ENCODE measurements around the gene HAUS6. TPM values are rescaled to one million over a fixed set of nuclear protein-coding genes. Genes with fewer than 3 reads are reported as not detected.
"Not testable (repeated sequence)": the region's sequence is repeated elsewhere in the genome, so short reads cannot be mapped to it uniquely, and the experiment has no call there.

HAUS6 gene, protein sequence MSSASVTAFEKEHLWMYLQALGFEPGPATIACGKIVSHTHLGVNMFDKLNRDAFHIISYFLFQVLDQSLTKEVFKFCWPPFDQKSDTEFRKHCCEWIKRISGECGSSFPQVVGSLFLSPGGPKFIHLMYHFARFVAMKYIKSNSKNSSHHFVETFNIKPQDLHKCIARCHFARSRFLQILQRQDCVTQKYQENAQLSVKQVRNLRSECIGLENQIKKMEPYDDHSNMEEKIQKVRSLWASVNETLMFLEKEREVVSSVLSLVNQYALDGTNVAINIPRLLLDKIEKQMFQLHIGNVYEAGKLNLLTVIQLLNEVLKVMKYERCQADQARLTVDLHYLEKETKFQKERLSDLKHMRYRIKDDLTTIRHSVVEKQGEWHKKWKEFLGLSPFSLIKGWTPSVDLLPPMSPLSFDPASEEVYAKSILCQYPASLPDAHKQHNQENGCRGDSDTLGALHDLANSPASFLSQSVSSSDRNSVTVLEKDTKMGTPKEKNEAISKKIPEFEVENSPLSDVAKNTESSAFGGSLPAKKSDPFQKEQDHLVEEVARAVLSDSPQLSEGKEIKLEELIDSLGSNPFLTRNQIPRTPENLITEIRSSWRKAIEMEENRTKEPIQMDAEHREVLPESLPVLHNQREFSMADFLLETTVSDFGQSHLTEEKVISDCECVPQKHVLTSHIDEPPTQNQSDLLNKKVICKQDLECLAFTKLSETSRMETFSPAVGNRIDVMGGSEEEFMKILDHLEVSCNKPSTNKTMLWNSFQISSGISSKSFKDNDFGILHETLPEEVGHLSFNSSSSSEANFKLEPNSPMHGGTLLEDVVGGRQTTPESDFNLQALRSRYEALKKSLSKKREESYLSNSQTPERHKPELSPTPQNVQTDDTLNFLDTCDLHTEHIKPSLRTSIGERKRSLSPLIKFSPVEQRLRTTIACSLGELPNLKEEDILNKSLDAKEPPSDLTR
- 41.8 and 48.7 TPM in 2 replicates for total RNA-seq (2014; rRNA removed; shearing (Covaris generic))
- 29.7 and 32.7 TPM in 2 replicates for polyA plus RNA-seq (2016; fragmentation: Nextera tagmentation; extraction: Ambion mirVana)
- long read RNA-seq, full-length matches to known transcripts: 1 of 41 reads
- long read RNA-seq, partial matches to known transcripts: 38 of 41 reads
- long read RNA-seq, other reads (novel, unspliced or antisense): 2 of 41 reads

DNA sequence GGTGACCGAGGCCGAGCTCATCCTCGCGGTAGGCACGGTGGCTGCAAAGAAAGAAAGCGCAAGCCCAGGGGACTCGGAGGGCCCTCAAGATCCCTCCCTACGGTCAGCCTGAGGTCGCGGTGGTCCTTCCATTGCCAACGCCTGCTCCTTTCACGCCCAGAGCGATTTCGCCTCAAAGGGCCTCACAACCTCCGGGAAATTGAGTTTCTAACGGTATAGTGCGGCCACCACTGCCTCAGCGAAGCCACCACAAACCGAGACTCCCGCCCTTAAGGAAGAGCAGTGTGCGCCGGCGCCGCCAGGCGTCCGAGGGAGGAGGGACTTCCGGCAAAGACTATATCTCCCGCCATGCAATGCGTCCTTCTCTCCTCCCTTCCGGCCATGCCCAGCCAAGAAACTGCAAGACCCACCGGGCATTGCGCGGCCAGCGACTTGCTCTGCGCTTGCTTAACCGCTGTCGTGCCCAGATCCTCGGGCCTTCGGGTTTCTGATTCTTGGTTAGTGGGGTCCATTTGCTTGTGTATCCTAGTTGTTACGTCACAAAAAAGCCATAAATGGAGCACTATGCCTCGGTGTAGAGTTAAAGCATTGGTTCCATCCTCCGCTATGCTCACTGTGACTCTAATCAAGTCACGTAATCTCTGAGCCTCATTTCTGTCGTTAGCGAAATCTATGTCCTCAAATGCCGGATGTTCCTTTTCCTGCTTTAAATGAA, at the start of gene HAUS6:
HAUS6 (minus strand) TSS at position 274 of the 715 bp plus-strand sequence; CDS start at position 21, 253 bp downstream.
- Mint-ChIP-seq H3K4me3 (peak within 1 kb of the TSS; percentile 99), H3K36me3 (ENCODE audit: low read depth) (peaks cover 14% of the 10 kb centered on the region; the same call in 2 of the 3 replicates), H3K9me3 (no peaks in the 10 kb centered on the region), H3K4me1 (peaks cover 6% of the 10 kb centered on the region), H3K27ac (peak within 1 kb of the TSS; percentile 97), H3K27me3 (ENCODE audit: insufficient read depth, low read depth, poor library complexity) (peaks cover 6% of the 10 kb centered on the region)
- TF ChIP-seq, protein P1, sequence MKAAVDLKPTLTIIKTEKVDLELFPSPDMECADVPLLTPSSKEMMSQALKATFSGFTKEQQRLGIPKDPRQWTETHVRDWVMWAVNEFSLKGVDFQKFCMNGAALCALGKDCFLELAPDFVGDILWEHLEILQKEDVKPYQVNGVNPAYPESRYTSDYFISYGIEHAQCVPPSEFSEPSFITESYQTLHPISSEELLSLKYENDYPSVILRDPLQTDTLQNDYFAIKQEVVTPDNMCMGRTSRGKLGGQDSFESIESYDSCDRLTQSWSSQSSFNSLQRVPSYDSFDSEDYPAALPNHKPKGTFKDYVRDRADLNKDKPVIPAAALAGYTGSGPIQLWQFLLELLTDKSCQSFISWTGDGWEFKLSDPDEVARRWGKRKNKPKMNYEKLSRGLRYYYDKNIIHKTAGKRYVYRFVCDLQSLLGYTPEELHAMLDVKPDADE (IDR thresholded peaks at IDR 0.05): peak; percentile 97
- TF ChIP-seq STAT1 (IDR thresholded peaks at IDR 0.05; ENCODE audit: unreplicated experiment): no peak
- no peak for TF ChIP-seq ZNF331 (CRISPR knock-in tag; IDR thresholded peaks at IDR 0.05; ENCODE audit: low read depth)
- TF ChIP-seq CREB1 (CRISPR knock-in tag; IDR thresholded peaks at IDR 0.05; ENCODE audit: low read depth): peak; percentile 67; the same call in 1 of the 2 replicates
- TF ChIP-seq POLR2AphosphoS5 (IDR thresholded peaks at IDR 0.05; ENCODE audit: low read depth): peak; percentile 87
- peak within 1 kb of the TSS; percentile 89 for H2AFZ ChIP-seq
- H3K27me3 ChIP-seq (ENCODE audit: insufficient read depth): no peaks in the 10 kb centered on the region
- peaks cover 32% of the 10 kb centered on the region for H4K20me1 ChIP-seq (replicated peaks; ENCODE audit: insufficient read depth)
- peak within 1 kb of the TSS; percentile 95 for H3K4me2 ChIP-seq
- H3F3A ChIP-seq (replicated peaks; ENCODE audit: low read depth): no peaks in the 10 kb centered on the region
- peak; percentile 99 for DNase-seq (ENCODE audit: low spot score)
- peaks cover 12% of the 10 kb centered on the region for H3K4me1 ChIP-seq (ENCODE audit: insufficient read depth)
- peak within 1 kb of the TSS; percentile 90 for H3K27ac ChIP-seq (ENCODE audit: low read depth)
- H3K9me2 ChIP-seq (ENCODE audit: insufficient read depth): no peaks in the 10 kb centered on the region
- H3K79me2 ChIP-seq (replicated peaks; ENCODE audit: insufficient read depth): peaks cover 48% of the 10 kb centered on the region
- H3K4me3 ChIP-seq: peak within 1 kb of the TSS; percentile 100
- peak; percentile 96 for ATAC-seq
- peaks cover 6% of the 10 kb centered on the region for H3K36me3 ChIP-seq (ENCODE audit: insufficient read depth)

DNA sequence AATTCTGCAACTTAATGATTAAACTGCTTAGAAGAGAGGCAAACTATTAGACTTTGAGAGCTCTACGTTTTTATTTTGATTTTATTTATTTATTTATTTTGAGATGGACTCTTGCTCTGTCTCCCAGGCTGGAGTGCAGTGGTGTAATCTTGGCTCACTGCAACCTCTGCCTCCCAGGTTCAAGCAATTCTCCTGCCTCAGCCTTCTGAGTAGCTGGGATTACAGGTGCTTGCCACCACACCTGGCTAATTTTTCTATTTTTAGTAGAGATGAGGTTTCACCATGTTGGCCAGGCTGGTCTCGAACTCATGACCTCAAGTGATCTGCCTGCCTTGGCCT, 49.4 kb upstream of the HAUS6 start:
- not testable (repeated sequence) for H3K79me2 ChIP-seq (replicated peaks; ENCODE audit: insufficient read depth); H3F3A ChIP-seq (replicated peaks; ENCODE audit: low read depth); H3K4me2 ChIP-seq; H2AFZ ChIP-seq; H3K9me2 ChIP-seq (ENCODE audit: insufficient read depth); H3K27ac Mint-ChIP-seq; H3K4me1 Mint-ChIP-seq; H3K4me1 ChIP-seq (ENCODE audit: insufficient read depth); ATAC-seq; H3K36me3 Mint-ChIP-seq (ENCODE audit: low read depth); H3K4me3 ChIP-seq; DNase-seq (ENCODE audit: low spot score); H3K4me3 Mint-ChIP-seq; H3K27me3 Mint-ChIP-seq (ENCODE audit: insufficient read depth, low read depth, poor library complexity); H3K36me3 ChIP-seq (ENCODE audit: insufficient read depth); H3K27me3 ChIP-seq (ENCODE audit: insufficient read depth); H3K27ac ChIP-seq (ENCODE audit: low read depth); H4K20me1 ChIP-seq (replicated peaks; ENCODE audit: insufficient read depth); H3K9me3 Mint-ChIP-seq

Measured in GM23338 (cell line).